ENCODE results near the gene CDH5.

CDH5 gene

GRCh38 chr16:66360624-66361324, 5.7 kb upstream of the CDH5 start:
- no peak for DNase-seq (ENCODE audit: low spot score)
- in situ Hi-C loops (cut with MboI; ENCODE audit: low sequenced_read_pairs, unreplicated experiment) = no loop called here
- TF ChIP-seq, protein P1, sequence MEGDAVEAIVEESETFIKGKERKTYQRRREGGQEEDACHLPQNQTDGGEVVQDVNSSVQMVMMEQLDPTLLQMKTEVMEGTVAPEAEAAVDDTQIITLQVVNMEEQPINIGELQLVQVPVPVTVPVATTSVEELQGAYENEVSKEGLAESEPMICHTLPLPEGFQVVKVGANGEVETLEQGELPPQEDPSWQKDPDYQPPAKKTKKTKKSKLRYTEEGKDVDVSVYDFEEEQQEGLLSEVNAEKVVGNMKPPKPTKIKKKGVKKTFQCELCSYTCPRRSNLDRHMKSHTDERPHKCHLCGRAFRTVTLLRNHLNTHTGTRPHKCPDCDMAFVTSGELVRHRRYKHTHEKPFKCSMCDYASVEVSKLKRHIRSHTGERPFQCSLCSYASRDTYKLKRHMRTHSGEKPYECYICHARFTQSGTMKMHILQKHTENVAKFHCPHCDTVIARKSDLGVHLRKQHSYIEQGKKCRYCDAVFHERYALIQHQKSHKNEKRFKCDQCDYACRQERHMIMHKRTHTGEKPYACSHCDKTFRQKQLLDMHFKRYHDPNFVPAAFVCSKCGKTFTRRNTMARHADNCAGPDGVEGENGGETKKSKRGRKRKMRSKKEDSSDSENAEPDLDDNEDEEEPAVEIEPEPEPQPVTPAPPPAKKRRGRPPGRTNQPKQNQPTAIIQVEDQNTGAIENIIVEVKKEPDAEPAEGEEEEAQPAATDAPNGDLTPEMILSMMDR (IDR thresholded peaks at IDR 0.05; ENCODE audit: borderline replicate concordance, control extremely low read depth, extremely low read depth, insufficient read depth, missing control alignments) = no peak

DNA sequence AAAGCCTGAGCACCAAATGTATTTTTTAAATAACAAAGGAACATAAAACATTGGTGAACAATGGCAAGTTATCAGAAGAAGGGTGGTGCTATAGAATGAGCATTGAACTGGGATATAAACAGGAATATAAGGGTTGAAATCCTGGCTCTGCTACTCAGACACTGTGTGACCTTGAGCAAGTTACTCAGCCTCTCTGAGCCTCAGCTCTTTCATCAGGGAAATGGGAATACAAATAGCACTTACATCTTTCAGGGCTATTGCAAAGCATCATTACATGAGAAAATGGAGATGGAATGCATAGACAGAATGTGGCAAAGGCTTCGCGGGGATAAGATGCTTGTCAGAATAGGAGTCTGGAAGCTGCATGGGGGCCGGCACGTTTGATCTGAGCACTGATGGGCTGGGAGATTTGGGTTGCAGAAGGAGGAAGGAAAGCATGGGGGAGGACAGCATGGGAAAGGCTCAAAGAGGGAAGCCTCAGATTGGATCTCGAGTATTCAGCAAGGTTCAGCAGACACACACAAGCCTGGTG, 4.8 kb upstream of the CDH5 start:
- in situ Hi-C loops (cut with MboI; ENCODE audit: low sequenced_read_pairs, unreplicated experiment) = no loop called here
- TF ChIP-seq, protein P1 (IDR thresholded peaks at IDR 0.05; ENCODE audit: borderline replicate concordance, control extremely low read depth, extremely low read depth, insufficient read depth, missing control alignments) = no peak

DNA sequence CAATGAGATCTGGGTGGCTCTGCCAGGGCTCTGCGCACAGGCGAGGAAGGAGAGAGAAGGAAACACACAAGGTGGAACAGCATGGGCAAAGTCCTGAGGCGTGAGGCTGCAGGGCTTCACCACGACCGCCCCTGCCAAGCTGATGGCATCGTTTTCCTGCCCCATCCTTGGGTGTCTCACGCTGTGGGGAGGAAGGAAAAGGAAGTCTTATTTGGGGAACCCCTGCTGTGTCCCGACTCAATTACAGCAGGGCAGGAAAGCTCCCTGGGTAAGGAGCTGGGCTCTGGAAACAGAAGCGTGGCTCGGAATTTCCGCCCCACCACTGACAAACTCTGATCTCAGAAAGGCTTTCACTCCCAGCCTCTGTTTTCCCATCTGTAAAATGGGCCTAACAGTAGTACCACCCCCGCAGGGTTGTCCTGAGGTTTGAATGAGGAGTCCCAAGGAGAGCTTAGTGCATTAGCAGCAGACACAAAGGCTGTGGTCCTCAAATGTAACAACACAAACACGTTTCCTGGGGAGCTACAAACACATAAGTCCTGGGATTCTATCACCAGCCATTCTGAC, 3.2 kb upstream of the CDH5 start:
- TF ChIP-seq, protein P1 (IDR thresholded peaks at IDR 0.05; ENCODE audit: borderline replicate concordance, control extremely low read depth, extremely low read depth, insufficient read depth, missing control alignments) = no peak
- in situ Hi-C loops (cut with MboI; ENCODE audit: low sequenced_read_pairs, unreplicated experiment) = no loop called here
- no peak for DNase-seq (ENCODE audit: low spot score)

More for the DNA sequence above, 4.8 kb upstream of the CDH5 start:
- DNase-seq (ENCODE audit: low spot score) = no peak

- TF ChIP-seq, protein P1 (IDR thresholded peaks at IDR 0.05; ENCODE audit: borderline replicate concordance, control extremely low read depth, extremely low read depth, insufficient read depth, missing control alignments) = no peak
- DNase-seq (ENCODE audit: low spot score) = no peak
- in situ Hi-C loops (cut with MboI; ENCODE audit: low sequenced_read_pairs, unreplicated experiment) = no loop called here
Measured at GRCh38 chr16:66364117-66364958, 2.2 kb upstream of the CDH5 start.

DNA sequence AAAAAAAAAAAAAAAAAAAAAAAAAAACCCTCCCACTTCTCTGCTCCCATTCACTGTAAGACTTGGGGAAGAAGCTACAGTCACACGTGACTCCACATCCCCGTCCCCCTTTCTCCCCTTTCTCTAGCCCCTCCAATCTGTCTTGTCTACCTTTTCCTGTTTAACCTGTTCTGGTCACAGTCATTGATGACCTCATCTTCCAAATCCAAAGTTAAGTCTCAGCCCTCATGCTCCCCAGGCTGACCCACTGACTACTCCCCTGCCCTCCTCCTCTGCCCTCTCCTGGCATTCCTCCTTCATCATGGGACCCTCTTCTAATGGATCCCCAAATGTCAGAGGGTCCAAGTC, 1.6 kb upstream of the CDH5 start:
- in situ Hi-C loops (cut with MboI; ENCODE audit: low sequenced_read_pairs, unreplicated experiment) = no loop called here
- TF ChIP-seq, protein P1 (IDR thresholded peaks at IDR 0.05; ENCODE audit: borderline replicate concordance, control extremely low read depth, extremely low read depth, insufficient read depth, missing control alignments) = no peak
- no peak for DNase-seq (ENCODE audit: low spot score)

GRCh38 chr16:66365651-66366050, 840 bp upstream of the CDH5 start:
- TF ChIP-seq, protein P1 (IDR thresholded peaks at IDR 0.05; ENCODE audit: borderline replicate concordance, control extremely low read depth, extremely low read depth, insufficient read depth, missing control alignments) = no peak
- in situ Hi-C loops (cut with MboI; ENCODE audit: low sequenced_read_pairs, unreplicated experiment) = no loop called here
- DNase-seq (ENCODE audit: low spot score) = no peak

Measured in GM13976 (cell line).